ENCODE results near the gene CSNK1G2.

The CSNK1G2 gene

DNA sequence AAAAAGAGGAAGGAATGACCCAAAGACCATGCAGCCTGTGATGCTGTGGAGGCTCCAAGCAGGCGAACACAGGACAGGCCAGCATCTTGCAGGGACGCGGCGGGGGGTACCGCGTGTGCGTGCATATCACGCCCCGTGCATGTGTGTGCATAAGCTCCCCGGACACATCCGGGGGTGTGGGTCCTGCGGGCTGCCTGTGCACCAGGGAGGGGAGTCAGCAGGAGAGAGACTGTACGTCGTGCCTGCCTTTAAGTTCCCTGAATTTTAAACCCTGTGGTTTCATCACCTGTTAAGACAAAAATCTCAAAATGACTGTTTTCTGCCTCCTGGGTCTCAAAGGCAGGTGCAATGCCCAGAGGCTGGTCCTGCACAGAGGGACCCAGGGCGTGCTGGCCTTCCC is 19.1 kb upstream of the CSNK1G2 start:
- H3K4me1 ChIP-seq (ENCODE audit: control insufficient read depth, insufficient read depth, low read length): no peaks in the 10 kb centered on the region
- no peak overlapping the region for H3K9ac ChIP-seq (ENCODE audit: low read length)
- no peaks in the 10 kb centered on the region for H3K27me3 ChIP-seq (ENCODE audit: control insufficient read depth, insufficient read depth, low read length)
- H3K4me3 ChIP-seq (ENCODE audit: low read length): no peak overlapping the region
- H3K36me3 ChIP-seq (ENCODE audit: control insufficient read depth, insufficient read depth, low read length): peaks cover 5% of the 10 kb centered on the region
- no peaks in the 10 kb centered on the region for H3K9me3 ChIP-seq (ENCODE audit: control insufficient read depth, low read length)

DNA sequence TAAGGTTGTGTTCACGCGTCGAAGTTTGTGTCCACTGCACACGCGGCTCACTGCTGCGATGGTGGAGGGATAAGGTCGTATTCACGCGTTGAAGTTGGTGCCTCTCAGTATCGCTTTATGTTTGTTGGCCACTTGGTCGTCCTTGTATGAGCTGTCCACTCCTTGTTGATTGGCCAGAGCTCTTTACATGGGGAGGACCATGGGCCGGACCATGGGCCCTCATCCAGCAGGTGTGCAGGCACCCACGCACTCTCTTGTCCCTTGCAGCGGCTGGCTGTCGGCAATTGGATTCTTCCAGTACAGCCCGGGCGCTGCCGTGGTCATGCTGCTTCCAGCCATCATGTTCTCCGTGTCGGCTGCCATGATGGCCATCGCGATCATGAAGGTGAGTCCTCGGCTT is 18.2 kb upstream of the CSNK1G2 start:
- no peak overlapping the region for H3K9ac ChIP-seq (ENCODE audit: low read length)
- no peaks in the 10 kb centered on the region for H3K4me1 ChIP-seq (ENCODE audit: control insufficient read depth, insufficient read depth, low read length)
- peaks cover 5% of the 10 kb centered on the region for H3K36me3 ChIP-seq (ENCODE audit: control insufficient read depth, insufficient read depth, low read length)
- H3K9me3 ChIP-seq (ENCODE audit: control insufficient read depth, low read length): no peaks in the 10 kb centered on the region
- no peak overlapping the region for H3K4me3 ChIP-seq (ENCODE audit: low read length)
- H3K27me3 ChIP-seq (ENCODE audit: control insufficient read depth, insufficient read depth, low read length): no peaks in the 10 kb centered on the region

DNA sequence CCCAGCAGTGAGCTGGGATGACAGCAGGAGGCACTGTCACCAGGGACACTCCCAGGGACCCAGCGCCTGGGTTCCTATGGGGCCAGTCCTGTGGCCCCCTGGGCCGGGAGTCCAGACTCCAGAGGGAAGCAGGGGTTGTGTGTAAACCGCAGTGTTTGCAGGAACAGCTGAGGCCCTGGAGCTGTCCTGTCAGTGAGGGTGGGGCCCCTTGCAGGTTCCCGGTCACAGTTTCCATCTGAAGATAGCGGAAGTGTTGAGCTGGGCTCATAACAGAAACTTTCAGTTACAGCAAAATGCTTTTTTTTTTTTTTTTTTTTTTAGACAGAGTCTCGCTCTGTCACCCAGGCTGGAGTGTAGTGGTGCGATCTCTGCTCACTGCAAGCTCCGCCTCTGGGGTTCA is 17.7 kb upstream of the CSNK1G2 start:
- Histone ChIP-seq H3K36me3 (ENCODE audit: control insufficient read depth, insufficient read depth, low read length) (peaks cover 5% of the 10 kb centered on the region), H3K4me1 (ENCODE audit: control insufficient read depth, insufficient read depth, low read length) (no peaks in the 10 kb centered on the region), H3K27me3 (ENCODE audit: control insufficient read depth, insufficient read depth, low read length) (no peaks in the 10 kb centered on the region), H3K9ac (ENCODE audit: low read length) (no peak overlapping the region), H3K9me3 (ENCODE audit: control insufficient read depth, low read length) (no peaks in the 10 kb centered on the region), H3K4me3 (ENCODE audit: low read length) (no peak overlapping the region)

DNA sequence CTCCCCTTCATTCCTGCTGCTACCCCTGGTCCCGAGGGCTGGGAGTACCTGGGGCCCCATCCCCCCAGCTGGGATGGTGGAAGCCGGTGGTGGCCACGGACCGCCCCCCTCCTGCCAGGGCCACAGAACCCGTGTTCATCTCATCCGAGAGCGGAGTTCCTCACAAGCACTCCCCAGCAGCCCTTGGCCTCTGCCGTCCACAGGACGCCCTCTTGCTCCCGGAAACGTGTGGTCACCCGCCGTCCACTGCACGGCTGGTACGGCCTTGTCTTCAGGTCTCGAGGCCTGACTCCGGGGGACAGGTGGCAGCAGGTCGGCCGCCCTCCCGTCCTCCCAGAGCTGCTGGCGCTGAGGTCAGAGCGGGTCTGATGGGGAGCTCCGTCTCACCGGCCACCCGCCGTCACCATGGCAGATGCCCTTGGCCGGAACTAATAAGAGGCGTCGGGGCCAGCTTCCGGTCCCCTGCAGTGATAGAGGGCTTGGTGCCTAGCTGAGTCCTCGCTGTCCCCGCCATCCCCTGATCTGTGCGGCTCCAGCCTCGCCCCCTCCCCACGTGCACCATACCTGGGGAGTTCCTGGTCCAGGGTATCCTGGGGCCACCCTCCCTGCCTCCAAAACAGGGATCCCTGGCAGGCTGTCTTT is 16.5 kb upstream of the CSNK1G2 start:
- Histone ChIP-seq H3K36me3 (ENCODE audit: control insufficient read depth, insufficient read depth, low read length) (peaks cover 5% of the 10 kb centered on the region), H3K4me1 (ENCODE audit: control insufficient read depth, insufficient read depth, low read length) (peaks cover 5% of the 10 kb centered on the region), H3K27me3 (ENCODE audit: control insufficient read depth, insufficient read depth, low read length) (no peaks in the 10 kb centered on the region), H3K9me3 (ENCODE audit: control insufficient read depth, low read length) (no peaks in the 10 kb centered on the region), H3K9ac (ENCODE audit: low read length) (no peak overlapping the region), H3K4me3 (ENCODE audit: low read length) (no peak overlapping the region)

DNA sequence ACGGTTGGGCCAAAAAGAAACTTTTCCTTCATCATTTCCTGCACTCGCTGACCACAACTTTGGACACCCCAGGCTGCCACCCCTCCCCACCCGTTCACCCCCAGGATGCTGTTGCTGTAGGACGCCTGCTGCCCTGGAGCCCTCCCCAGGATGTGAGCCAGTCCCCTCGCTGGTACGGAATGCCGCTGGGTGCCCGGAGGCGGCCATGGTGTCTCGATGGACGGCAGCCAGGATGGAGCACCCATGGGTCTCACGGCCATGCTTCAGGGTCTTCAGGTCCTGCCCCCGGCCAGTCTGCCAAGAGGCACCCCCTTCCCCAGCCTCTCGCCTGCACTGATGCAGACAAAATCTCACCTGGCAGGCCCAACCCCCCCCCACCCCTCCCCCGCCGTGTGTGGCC is 15.4 kb upstream of the CSNK1G2 start:
- no peaks in the 10 kb centered on the region for H3K9me3 ChIP-seq (ENCODE audit: control insufficient read depth, low read length)
- H3K4me3 ChIP-seq (ENCODE audit: low read length): no peak overlapping the region
- no peak overlapping the region for H3K9ac ChIP-seq (ENCODE audit: low read length)
- peaks cover 13% of the 10 kb centered on the region for H3K4me1 ChIP-seq (ENCODE audit: control insufficient read depth, insufficient read depth, low read length)
- peaks cover 5% of the 10 kb centered on the region for H3K36me3 ChIP-seq (ENCODE audit: control insufficient read depth, insufficient read depth, low read length)
- peaks cover 4% of the 10 kb centered on the region for H3K27me3 ChIP-seq (ENCODE audit: control insufficient read depth, insufficient read depth, low read length)

DNA sequence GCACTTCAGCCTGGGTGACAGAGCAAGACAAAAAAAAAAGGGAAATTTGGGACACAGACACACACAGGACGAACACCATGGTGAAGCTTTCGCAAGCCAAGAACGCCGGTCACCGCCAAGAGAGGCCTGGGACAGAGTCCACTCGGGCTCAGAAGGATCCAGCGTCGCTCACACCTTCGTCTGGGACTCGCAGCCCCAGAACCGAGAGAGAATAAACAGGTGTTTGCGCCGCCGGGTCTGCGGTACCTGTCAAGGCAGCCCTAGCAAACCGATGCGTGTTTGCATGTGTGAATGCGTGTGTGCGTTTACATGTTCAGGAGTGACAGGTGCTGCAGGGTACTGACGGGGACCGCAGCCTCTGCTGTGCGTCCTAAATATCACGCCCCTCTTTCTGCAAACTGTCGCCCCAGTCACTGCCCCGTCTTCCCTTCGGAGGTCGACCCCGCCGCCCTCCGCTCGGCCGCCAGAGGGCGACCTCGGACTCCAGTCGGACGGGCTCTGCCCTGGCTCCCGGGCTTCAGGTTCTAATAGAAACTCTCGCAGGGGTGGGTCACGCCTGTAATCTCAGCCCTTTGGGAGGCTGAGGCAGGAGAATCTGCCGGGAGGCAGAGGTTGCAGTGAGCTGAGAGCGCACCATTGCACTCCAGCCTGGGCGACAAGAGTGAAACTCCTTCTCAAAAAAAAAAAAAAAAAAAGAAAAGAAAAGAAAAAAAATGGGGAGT is 11.8 kb upstream of the CSNK1G2 start:
- Histone ChIP-seq H3K9me3 (ENCODE audit: control insufficient read depth, low read length) (no peaks in the 10 kb centered on the region), H3K36me3 (ENCODE audit: control insufficient read depth, insufficient read depth, low read length) (no peaks in the 10 kb centered on the region), H3K9ac (ENCODE audit: low read length) (peak overlapping the region; percentile 47), H3K4me1 (ENCODE audit: control insufficient read depth, insufficient read depth, low read length) (peaks cover 13% of the 10 kb centered on the region), H3K27me3 (ENCODE audit: control insufficient read depth, insufficient read depth, low read length) (peaks cover 4% of the 10 kb centered on the region), H3K4me3 (ENCODE audit: low read length) (peak overlapping the region; percentile 19)

DNA sequence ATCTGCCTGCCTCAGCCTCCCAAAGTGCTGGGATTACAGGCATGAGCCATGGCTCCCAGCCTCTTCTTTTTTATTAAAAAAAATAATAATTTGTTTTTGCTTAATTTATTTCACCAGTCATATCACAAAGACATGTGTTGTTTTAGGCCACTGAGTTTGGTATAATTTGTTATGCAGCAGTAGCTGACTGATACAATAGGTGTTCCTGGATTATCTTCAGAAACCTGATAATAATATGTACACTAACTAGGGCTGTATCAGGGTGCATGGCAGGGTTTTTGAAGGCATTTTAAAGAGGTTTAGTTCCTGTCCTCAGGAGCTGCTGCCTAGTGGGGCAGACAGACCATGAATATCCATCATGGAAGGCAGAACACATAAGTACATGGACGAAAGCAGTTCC is 9.5 kb upstream of the CSNK1G2 start:
- Histone ChIP-seq H3K4me3 (ENCODE audit: low read length) (no peak overlapping the region), H3K9me3 (ENCODE audit: control insufficient read depth, low read length) (no peaks in the 10 kb centered on the region), H3K9ac (ENCODE audit: low read length) (no peak overlapping the region), H3K36me3 (ENCODE audit: control insufficient read depth, insufficient read depth, low read length) (no peaks in the 10 kb centered on the region), H3K27me3 (ENCODE audit: control insufficient read depth, insufficient read depth, low read length) (peaks cover 8% of the 10 kb centered on the region), H3K4me1 (ENCODE audit: control insufficient read depth, insufficient read depth, low read length) (peaks cover 22% of the 10 kb centered on the region)

DNA sequence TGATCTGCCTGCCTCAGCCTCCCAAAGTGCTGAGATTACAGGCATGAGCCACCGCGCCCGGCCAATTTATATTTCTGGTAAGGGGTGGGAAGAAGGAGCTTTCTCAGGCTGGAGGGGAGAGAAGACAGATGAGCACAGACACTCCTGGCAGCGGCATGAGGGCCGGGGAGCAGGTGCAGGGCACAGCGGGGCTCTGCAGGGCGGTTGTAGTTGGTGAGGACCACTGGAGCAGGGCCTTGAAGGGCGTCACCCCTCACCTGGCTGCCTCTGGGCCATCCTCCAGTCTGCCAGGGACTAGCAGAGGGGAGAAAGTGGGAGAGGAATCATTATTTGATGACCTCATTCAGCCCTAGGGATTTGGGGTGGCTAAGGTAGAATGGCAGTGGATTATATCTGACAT is 8.6 kb upstream of the CSNK1G2 start:
- H3K36me3 ChIP-seq (ENCODE audit: control insufficient read depth, insufficient read depth, low read length): no peaks in the 10 kb centered on the region
- no peaks in the 10 kb centered on the region for H3K9me3 ChIP-seq (ENCODE audit: control insufficient read depth, low read length)
- H3K4me3 ChIP-seq (ENCODE audit: low read length): no peak overlapping the region
- H3K9ac ChIP-seq (ENCODE audit: low read length): no peak overlapping the region
- H3K27me3 ChIP-seq (ENCODE audit: control insufficient read depth, insufficient read depth, low read length): peaks cover 8% of the 10 kb centered on the region
- peaks cover 22% of the 10 kb centered on the region for H3K4me1 ChIP-seq (ENCODE audit: control insufficient read depth, insufficient read depth, low read length)

DNA sequence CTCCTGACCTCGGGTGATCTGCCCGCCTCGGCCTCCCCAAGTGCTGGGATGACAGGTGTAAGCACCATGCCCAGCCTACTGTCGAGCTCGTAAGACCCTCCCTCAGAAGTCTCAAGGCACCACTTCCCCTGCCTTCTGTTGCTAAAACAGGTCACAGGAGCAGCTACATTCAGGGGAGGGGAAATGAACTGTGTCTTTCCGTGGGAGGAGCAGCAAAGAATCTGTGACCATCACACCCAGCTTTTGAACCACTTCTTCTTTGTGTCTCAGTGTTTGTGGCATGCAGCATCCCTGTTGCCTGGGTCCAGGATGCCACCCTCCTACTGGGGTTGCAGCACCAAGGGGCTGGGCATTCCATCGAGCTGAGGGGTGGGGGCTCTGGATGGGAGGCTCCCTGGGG is 7.7 kb upstream of the CSNK1G2 start:
- H3K9ac ChIP-seq (ENCODE audit: low read length): no peak overlapping the region
- H3K4me3 ChIP-seq (ENCODE audit: low read length): no peak overlapping the region
- H3K36me3 ChIP-seq (ENCODE audit: control insufficient read depth, insufficient read depth, low read length): no peaks in the 10 kb centered on the region
- H3K9me3 ChIP-seq (ENCODE audit: control insufficient read depth, low read length): no peaks in the 10 kb centered on the region
- H3K27me3 ChIP-seq (ENCODE audit: control insufficient read depth, insufficient read depth, low read length): peaks cover 8% of the 10 kb centered on the region
- H3K4me1 ChIP-seq (ENCODE audit: control insufficient read depth, insufficient read depth, low read length): peaks cover 22% of the 10 kb centered on the region

DNA sequence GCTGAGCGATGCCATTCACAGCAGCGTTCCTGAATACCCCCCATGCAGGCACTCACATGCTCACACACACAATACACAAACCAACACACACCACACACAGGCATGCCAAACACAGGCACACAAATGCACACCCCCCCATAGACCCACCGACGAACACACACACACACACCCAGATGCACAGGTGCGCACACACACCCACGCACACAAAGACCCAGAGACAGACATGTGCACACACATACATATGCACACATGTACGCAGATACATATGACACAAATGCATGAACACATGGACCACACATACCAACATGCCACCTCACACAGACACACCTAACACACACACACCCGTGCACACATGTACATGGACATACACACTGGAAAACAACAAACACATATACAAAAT is 7.0 kb upstream of the CSNK1G2 start:
- H3K9ac ChIP-seq (ENCODE audit: low read length): no peak overlapping the region
- H3K4me1 ChIP-seq (ENCODE audit: control insufficient read depth, insufficient read depth, low read length): peaks cover 21% of the 10 kb centered on the region
- H3K9me3 ChIP-seq (ENCODE audit: control insufficient read depth, low read length): no peaks in the 10 kb centered on the region
- peaks cover 8% of the 10 kb centered on the region for H3K27me3 ChIP-seq (ENCODE audit: control insufficient read depth, insufficient read depth, low read length)
- H3K4me3 ChIP-seq (ENCODE audit: low read length): no peak overlapping the region
- no peaks in the 10 kb centered on the region for H3K36me3 ChIP-seq (ENCODE audit: control insufficient read depth, insufficient read depth, low read length)

DNA sequence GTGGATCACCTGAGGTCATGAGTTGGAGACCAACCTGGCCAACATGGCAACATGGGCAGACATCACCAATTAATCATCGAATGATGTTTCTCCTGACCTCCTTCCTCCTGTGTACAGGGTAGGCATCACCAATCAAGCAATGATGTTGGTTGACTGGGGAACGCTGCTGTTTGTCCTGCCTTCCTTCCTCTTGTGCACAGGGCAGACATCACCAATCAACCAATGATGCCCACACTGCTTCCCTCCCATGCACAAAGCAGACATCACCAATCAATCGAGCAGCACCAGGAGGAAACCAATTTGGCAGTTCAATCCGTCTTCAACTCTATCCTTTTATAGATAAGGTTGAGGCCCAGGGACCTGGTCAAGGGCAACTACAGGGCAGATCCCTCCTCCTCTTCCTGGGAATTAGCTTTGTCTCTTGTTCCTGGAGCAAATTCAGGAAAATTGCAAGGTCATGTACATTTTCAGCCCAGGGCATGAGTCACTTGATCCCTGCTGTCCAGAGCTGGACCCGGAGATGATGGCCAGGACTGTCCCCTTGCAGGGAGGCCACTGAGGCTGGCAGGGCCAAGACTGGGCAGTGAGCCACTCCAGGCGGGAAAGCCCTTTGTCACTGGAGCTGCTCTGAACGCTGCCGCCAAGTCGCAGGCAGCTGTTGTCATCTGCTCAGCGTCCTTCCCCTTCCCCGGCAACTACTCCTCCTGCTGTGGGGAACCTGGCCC is 5.3 kb upstream of the CSNK1G2 start:
- peaks cover 20% of the 10 kb centered on the region for H3K4me1 ChIP-seq (ENCODE audit: control insufficient read depth, insufficient read depth, low read length)
- H3K4me3 ChIP-seq (ENCODE audit: low read length): no peak overlapping the region
- H3K9ac ChIP-seq (ENCODE audit: low read length): no peak overlapping the region
- no peaks in the 10 kb centered on the region for H3K9me3 ChIP-seq (ENCODE audit: control insufficient read depth, low read length)
- no peaks in the 10 kb centered on the region for H3K36me3 ChIP-seq (ENCODE audit: control insufficient read depth, insufficient read depth, low read length)
- peaks cover 4% of the 10 kb centered on the region for H3K27me3 ChIP-seq (ENCODE audit: control insufficient read depth, insufficient read depth, low read length)

DNA sequence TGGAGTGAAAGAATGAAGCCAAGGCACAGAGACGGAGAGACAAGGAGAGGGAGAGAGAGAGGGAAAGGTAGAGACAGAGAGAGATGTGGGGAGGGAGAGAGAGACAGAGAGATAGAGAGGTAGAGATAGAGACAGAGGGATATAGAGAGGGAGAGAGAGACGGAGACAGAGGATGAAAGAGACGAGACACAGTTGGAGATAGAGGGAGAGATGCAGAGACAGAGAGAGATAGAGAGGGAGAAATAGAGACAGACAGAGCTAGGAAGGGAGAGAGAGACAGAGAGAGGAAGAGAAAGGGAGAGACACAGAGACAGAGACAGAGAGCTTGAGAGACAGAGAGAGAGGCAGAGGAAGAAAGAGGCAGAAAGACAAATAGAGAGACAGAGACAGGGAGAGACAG is 4.5 kb upstream of the CSNK1G2 start:
- peaks cover 20% of the 10 kb centered on the region for H3K4me1 ChIP-seq (ENCODE audit: control insufficient read depth, insufficient read depth, low read length)

More for the DNA sequence above, 4.5 kb upstream of the CSNK1G2 start:
- no peaks in the 10 kb centered on the region for H3K36me3 ChIP-seq (ENCODE audit: control insufficient read depth, insufficient read depth, low read length)
- H3K9me3 ChIP-seq (ENCODE audit: control insufficient read depth, low read length): no peaks in the 10 kb centered on the region
- peaks cover 4% of the 10 kb centered on the region for H3K27me3 ChIP-seq (ENCODE audit: control insufficient read depth, insufficient read depth, low read length)
- no peak overlapping the region for H3K9ac ChIP-seq (ENCODE audit: low read length)
- H3K4me3 ChIP-seq (ENCODE audit: low read length): no peak overlapping the region
